ENCODE measurements around the gene TRPC6.
"Not testable (repeated sequence)": the region's sequence is repeated elsewhere in the genome, so short reads cannot be mapped to it uniquely, and the experiment has no call there.

The TRPC6 gene

DNA sequence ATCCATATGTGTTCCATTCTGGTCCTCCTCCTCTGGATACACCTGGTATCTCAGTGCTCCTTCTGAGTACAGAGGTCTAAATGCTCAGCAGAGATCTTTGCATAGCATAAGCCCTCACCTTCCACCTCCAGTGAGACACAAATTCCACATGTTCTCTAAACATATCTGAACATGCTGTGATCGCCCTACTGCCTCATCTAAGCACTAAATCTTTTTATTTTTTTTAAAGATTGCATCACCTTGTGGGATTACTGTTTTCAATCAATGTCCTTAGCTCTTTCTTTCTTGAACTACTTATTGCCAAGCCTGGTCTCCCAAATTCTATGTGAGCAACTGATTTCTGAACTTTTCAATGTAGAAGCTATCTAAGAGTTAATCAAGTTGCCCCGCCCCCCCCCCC, 113.4 kb downstream of the TRPC6 start:
- TF ChIP-seq, protein P1, sequence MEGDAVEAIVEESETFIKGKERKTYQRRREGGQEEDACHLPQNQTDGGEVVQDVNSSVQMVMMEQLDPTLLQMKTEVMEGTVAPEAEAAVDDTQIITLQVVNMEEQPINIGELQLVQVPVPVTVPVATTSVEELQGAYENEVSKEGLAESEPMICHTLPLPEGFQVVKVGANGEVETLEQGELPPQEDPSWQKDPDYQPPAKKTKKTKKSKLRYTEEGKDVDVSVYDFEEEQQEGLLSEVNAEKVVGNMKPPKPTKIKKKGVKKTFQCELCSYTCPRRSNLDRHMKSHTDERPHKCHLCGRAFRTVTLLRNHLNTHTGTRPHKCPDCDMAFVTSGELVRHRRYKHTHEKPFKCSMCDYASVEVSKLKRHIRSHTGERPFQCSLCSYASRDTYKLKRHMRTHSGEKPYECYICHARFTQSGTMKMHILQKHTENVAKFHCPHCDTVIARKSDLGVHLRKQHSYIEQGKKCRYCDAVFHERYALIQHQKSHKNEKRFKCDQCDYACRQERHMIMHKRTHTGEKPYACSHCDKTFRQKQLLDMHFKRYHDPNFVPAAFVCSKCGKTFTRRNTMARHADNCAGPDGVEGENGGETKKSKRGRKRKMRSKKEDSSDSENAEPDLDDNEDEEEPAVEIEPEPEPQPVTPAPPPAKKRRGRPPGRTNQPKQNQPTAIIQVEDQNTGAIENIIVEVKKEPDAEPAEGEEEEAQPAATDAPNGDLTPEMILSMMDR (IDR thresholded peaks at IDR 0.05; ENCODE audit: low read depth, low read length) = no peak
- no peak overlapping the region for H3K4me3 ChIP-seq (replicated peaks in 1 of 2; ENCODE audit: low read depth in 2 of 2, low read length in 2 of 2)
- DNase-seq (ENCODE audit: low read depth in 2 of 2) = no peak

DNA sequence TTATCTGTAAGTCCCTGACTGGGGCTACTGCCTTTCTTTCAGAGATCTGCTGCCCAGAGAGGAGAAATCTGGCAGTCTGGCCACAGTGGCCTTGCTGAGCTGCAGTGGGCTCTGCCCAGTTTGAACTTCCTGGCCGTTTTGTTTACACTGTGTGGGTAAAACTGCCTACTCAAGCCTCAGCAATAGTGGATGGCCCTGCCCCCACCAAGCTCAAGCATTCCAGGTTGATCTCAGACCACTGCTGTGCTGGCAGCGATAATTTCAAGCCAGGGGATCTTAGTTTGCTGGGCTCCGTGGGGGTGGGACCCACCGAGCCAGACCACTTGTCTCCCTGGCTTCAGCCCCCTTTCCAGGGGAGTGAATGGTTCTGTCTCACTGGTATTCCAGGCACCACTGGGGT, 117.5 kb downstream of the TRPC6 start:
- TF ChIP-seq, protein P1 (IDR thresholded peaks at IDR 0.05; ENCODE audit: low read depth, low read length) = no peak
- DNase-seq (ENCODE audit: low read depth in 2 of 2) = no peak
- no peak overlapping the region for H3K4me3 ChIP-seq (replicated peaks in 1 of 2; ENCODE audit: low read depth in 2 of 2, low read length in 2 of 2)

DNA sequence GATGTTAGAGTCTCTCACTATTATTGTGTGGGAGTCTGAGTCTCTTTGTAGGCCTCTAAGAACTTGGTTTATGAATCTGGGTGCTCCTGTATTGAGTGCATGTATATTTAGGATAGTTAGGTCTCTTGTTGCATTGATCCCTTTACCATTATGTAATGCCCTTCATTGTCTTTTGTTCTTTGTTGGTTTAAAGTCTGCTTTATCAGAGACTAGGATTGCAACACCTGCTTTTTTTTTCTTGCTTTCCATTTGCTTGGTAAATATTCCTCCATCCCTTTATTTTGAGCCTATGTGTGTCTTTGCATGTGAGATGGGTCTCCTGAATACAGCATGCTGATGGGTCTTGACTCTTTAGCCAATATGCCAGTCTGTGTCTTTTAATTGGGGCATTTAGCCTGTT, 119.4 kb downstream of the TRPC6 start:
- DNase-seq (ENCODE audit: low read depth in 2 of 2); H3K4me3 ChIP-seq (replicated peaks in 1 of 2; ENCODE audit: low read depth in 2 of 2, low read length in 2 of 2): not testable (repeated sequence)

DNA sequence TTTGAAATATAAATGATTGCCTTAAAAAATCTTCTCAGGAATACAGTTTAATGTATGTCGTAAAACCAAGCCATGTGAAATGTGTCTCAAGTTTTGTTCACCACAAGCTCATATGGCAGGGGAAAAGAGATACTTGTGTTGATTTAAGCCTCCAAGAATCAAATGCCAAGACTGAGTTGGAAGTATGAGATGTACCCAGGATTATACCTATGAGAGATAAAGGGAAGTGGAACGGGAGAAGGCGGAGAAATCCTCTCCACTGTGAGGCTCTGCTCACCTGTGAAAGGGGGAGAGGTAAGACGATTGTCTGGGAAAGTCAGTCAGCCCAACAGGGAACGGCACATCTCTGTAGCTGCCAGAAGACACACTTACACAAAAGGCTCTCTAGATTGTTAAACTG, 124.8 kb downstream of the TRPC6 start:
- no peak for DNase-seq (ENCODE audit: low read depth in 2 of 2)
- TF ChIP-seq, protein P1 (IDR thresholded peaks at IDR 0.05; ENCODE audit: low read depth, low read length) = no peak
- H3K4me3 ChIP-seq (replicated peaks in 1 of 2; ENCODE audit: low read depth in 2 of 2, low read length in 2 of 2) = no peak overlapping the region

DNA sequence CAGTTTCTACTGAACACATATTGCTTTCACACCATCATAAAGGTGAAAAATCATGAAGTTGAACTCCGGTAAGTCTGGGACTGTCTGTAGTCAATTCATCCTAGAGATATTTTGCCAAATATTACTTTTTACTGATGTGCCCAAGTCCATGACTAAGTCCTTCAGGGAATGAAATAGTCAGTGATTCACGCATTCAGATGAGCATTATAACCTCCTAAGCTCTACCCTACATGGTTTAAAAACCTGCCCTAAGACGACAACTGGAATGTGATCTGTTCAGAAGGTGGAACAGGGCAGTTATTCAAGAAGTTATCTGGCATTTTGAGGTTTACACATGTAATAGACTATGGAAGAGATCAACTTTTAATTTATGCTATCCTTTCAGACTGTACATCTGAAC, 125.6 kb downstream of the TRPC6 start:
- TF ChIP-seq, protein P1 (IDR thresholded peaks at IDR 0.05; ENCODE audit: low read depth, low read length) = no peak
- H3K4me3 ChIP-seq (replicated peaks in 1 of 2; ENCODE audit: low read depth in 2 of 2, low read length in 2 of 2) = no peak overlapping the region
- DNase-seq (ENCODE audit: low read depth in 2 of 2) = peak in 1 of 2 donors; percentile 75

DNA sequence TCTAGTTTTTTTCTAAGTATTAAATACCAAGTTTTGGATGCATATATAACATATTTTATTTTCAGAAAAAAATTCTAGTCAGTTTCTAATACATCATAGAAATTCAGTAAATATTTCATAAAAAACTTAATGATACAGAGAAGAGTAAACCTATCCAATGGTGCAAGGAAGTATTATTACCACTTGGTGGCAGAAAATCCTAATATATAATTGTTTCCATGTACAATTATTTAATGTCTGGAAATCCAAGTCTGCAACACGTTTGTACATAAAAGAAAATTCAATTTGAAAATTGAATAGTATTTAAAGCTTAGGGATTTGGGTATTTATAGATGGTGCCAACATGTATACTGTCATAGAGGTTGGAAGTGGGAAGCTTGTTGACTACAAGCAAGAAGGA, 127.0 kb downstream of the TRPC6 start:
- TF ChIP-seq, protein P1 (IDR thresholded peaks at IDR 0.05; ENCODE audit: low read depth, low read length) = peak; percentile 32
- DNase-seq (ENCODE audit: low read depth in 2 of 2) = peak; percentile 24 to 56
- no peak overlapping the region for H3K4me3 ChIP-seq (replicated peaks in 1 of 2; ENCODE audit: low read depth in 2 of 2, low read length in 2 of 2)

DNA sequence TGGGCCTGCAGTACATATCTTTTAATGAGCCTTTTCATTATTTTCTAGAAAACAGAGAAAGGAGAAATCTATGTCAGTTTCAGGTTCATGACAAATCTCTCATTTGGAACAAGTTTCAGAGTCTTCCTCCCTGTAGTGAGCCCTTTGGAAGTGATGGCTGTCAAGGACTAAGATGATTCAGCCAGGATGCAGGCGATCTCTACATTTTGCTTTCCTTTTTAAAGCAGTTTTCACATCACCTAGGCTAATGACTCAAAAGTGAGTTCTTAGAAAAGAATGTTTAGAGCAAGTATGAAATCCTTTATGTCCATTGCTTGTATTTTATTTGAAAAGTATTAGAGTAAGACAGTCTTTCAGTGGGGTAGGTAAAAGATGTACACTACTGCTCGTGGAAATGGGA, 130.1 kb downstream of the TRPC6 start:
- TF ChIP-seq, protein P1 (IDR thresholded peaks at IDR 0.05; ENCODE audit: low read depth, low read length) = no peak
- peak in 1 of 2 donors; percentile 58 for DNase-seq (ENCODE audit: low read depth in 2 of 2)
- no peak overlapping the region for H3K4me3 ChIP-seq (replicated peaks in 1 of 2; ENCODE audit: low read depth in 2 of 2, low read length in 2 of 2)

All from cardiac fibroblast (primary cell).